CD8-positive, alpha-beta memory T cell (primary cell): ENCODE results near the gene POMT1. TPM values are rescaled to one million over a fixed set of nuclear protein-coding genes. Genes with fewer than 3 reads are reported as not detected.

ENCODE experiments used
- CTCF ChIA-PET: fragments of 350-600 bp; sonication (Branson Sonifier 250); formaldehyde crosslinking; loops from one replicate; lab custom pipeline; 2021; ENCODE audit warnings: antibody characterized with exemption; lab: Charles Lee
- POLR2A ChIA-PET: fragments of 350-600 bp; sonication (Branson Sonifier 250); formaldehyde crosslinking; loops from one replicate; lab custom pipeline; 2021; ENCODE audit warnings: antibody characterized with exemption; lab: Charles Lee
- DNase-seq, 5 donors: peaks; one replicate each; pipeline versions ENCODE4 v3.0.0 to v3.0.0-alpha.2; 2020 to 2022; ENCODE audit warnings: mixed read lengths in 1 of 5
- H3K27ac ChIP-seq: one replicate; pipeline ENCODE4 v1.7.0; 2013; ENCODE audit warnings: low read depth, mild to moderate bottlenecking, low read length, moderate library complexity
- H3K27me3 ChIP-seq: 2 replicates; pipeline ENCODE4 v1.7.0; 2013; ENCODE audit warnings: low read length, mild to moderate bottlenecking; ENCODE audit not compliant: insufficient read depth, poor library complexity, severe bottlenecking
- H3K36me3 ChIP-seq: 2 replicates; pipeline ENCODE4 v1.7.0; 2013; ENCODE audit warnings: mild to moderate bottlenecking, low read length, moderate library complexity; ENCODE audit not compliant: insufficient read depth
- H3K4me1 ChIP-seq: 2 replicates; pipeline ENCODE4 v1.7.0; 2013; ENCODE audit warnings: mild to moderate bottlenecking, low read length, moderate library complexity; ENCODE audit not compliant: insufficient read depth
- H3K4me3 ChIP-seq: 2 replicates; pipeline ENCODE4 v1.7.0; 2013; ENCODE audit warnings: mild to moderate bottlenecking, low read length
- H3K9me3 ChIP-seq: 2 replicates; pipeline ENCODE4 v1.7.0; 2013; ENCODE audit warnings: mild to moderate bottlenecking, low read length
- H3K27ac Mint-ChIP-seq, 8 donors: one replicate each; pipeline ENCODE4 v1.8.0; 2020 to 2021; ENCODE audit warnings: mixed read lengths in 8 of 8, mild to moderate bottlenecking in 6 of 8, inconsistent platforms in 3 of 8, moderate library complexity in 3 of 8
- H3K27me3 Mint-ChIP-seq, 2 donors: one replicate each; pipeline ENCODE4 v1.8.0; 2020 to 2021; ENCODE audit warnings: mixed read lengths in 2 of 2, mild to moderate bottlenecking in 1 of 2, moderate library complexity in 1 of 2
- H3K36me3 Mint-ChIP-seq, 3 donors: one replicate each; pipeline ENCODE4 v1.8.0; 2020 to 2021; ENCODE audit warnings: mixed read lengths in 3 of 3, inconsistent platforms in 1 of 3, mild to moderate bottlenecking in 1 of 3
- H3K4me1 Mint-ChIP-seq, 3 donors: one replicate each; pipeline ENCODE4 v1.8.0; 2020 to 2021; ENCODE audit warnings: mixed read lengths in 3 of 3, inconsistent platforms in 1 of 3, mild to moderate bottlenecking in 1 of 3
- H3K4me3 Mint-ChIP-seq, 7 donors: one replicate each; pipeline ENCODE4 v1.8.0; 2020 to 2021; ENCODE audit warnings: mixed read lengths in 7 of 7, mild to moderate bottlenecking in 6 of 7, moderate library complexity in 4 of 7, inconsistent platforms in 2 of 7
- H3K9me3 Mint-ChIP-seq, 5 donors: one replicate each; pipeline ENCODE4 v1.8.0; 2020 to 2022; ENCODE audit warnings: mixed read lengths in 5 of 5, mild to moderate bottlenecking in 3 of 5, moderate library complexity in 2 of 5, inconsistent platforms in 1 of 5
- polyA plus RNA-seq: library from polyadenylated mRNA; unstranded; fragments of 300-500 nt; fragmentation: Illumina TruSeq; gene quantifications from one replicate; pipeline ENCODE4 v1.2.3, GENCODE V29; 2021
- total RNA-seq, 2 experiments: library from RNA; stranded (reverse); gene quantifications; one replicate each; pipeline ENCODE4 v1.2.3, GENCODE V29; 2021

The POMT1 gene
- total and polyA plus RNA-seq, 3 experiments from 2014 or later: 18.4 to 35.3 (median 31.6) TPM

DNA sequence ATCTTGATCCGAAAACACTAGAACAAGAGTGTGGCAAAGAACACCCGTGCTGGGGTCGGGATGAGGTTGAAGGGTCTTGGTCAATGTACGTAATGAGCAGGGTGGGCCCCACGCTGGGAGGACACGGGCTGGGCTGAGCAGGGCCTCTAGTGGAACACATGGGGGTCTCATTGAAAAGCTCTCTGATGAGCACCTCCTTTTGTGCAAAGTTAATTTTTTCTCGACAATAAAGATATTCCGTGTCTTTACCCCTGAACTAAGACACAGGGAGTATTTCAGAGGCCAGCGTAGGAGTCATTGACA, 20.3 kb downstream of the POMT1 start:
- no peaks in the 10 kb centered on the region for H3K9me3 Mint-ChIP-seq
- H3K36me3 Mint-ChIP-seq: peaks cover 0 to 96% (median 24%) of the 10 kb centered on the region in 3 donors
- Histone ChIP-seq H3K27ac (no peak overlapping the region), H3K9me3 (no peaks in the 10 kb centered on the region), H3K36me3 (peaks cover 48% of the 10 kb centered on the region), H3K4me1 (no peaks in the 10 kb centered on the region), H3K27me3 (no peaks in the 10 kb centered on the region), H3K4me3 (no peak overlapping the region)
- no peak overlapping the region for H3K4me3 Mint-ChIP-seq
- DNase-seq: no peak
- ChIA-PET POLR2A (no interaction called here), CTCF (interaction anchor here (1.2 kb wide), 1 partner anchor 12 kb away, joined by 5 read pairs; no protein-coding TSS in a partner anchor)
- peak overlapping the region in 1 of 8 donors; percentile 46 for H3K27ac Mint-ChIP-seq
- H3K27me3 Mint-ChIP-seq: no peaks in the 10 kb centered on the region
- H3K4me1 Mint-ChIP-seq: peaks cover under 1 to 2% (median 2%) of the 10 kb centered on the region in 3 donors

DNA sequence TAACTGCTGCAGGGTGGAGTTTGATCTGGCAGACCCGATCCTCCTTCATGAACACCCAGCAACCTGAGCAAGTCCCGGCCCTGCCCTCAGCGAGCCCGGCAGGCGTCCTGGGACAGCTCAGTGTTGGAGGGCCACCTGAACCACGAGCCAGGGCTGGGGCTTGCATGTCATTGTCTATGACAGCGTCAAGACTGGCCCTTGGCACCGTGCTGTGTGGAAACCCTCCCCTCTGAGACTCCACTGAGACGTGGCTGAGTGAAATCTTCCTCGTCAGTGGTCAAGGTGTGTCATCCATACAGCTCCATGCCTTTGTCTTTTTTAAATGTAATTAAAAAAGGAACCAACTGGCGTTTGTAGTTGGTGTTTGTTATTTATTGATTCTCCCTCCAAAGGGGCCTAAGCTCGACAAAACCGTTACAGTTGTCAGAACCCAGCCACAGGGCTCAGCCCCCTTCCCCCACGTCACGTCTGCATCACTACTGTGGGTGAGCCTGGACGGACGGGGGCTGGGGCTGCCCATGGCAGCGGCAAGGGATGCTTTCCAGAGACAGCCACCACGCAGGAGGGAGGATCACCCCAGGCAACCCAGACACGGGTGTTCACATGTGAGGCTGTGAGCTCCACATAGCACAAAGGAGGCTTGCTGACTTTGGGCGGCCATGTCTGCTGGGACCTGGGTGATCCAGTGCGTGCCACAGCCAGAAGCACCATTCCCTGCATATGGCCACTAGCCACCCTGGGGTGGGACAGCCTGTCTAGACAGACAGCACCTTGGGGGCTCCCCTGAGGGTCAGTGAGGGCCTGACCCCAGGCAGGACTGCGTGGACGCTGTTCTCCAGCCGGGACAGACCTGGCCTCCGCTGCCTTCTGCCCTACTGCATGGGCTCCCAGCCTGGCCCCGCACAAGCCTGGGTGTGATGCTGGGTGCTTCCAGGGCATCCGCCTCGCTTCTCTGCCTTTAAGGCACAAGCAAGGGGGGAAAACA, 21.0 kb downstream of the POMT1 start:
- Mint-ChIP-seq H3K4me3 (no peak overlapping the region), H3K27ac (no peak overlapping the region), H3K27me3 (no peaks in the 10 kb centered on the region), H3K4me1 (peaks cover 6 to 9% (median 8%) of the 10 kb centered on the region in 3 donors), H3K9me3 (no peaks in the 10 kb centered on the region), H3K36me3 (peaks cover 0 to 96% (median 24%) of the 10 kb centered on the region in 3 donors)
- CTCF ChIA-PET: interaction anchor here (1.2 kb wide), 1 partner anchor 11 kb away, joined by 5 read pairs; no protein-coding TSS in a partner anchor
- H3K4me1 ChIP-seq: no peaks in the 10 kb centered on the region
- POLR2A ChIA-PET: no interaction called here
- H3K9me3 ChIP-seq: no peaks in the 10 kb centered on the region
- no peaks in the 10 kb centered on the region for H3K27me3 ChIP-seq
- H3K27ac ChIP-seq: no peak overlapping the region
- H3K36me3 ChIP-seq: peaks cover 45% of the 10 kb centered on the region
- no peak for DNase-seq
- no peak overlapping the region for H3K4me3 ChIP-seq

GRCh38 chr9:131524665-131525315, 22.1 kb downstream of the POMT1 start:
- Histone ChIP-seq H3K27me3 (no peaks in the 10 kb centered on the region), H3K4me1 (peaks cover 4% of the 10 kb centered on the region), H3K27ac (no peak overlapping the region), H3K4me3 (no peak overlapping the region), H3K9me3 (no peaks in the 10 kb centered on the region), H3K36me3 (peaks cover 34% of the 10 kb centered on the region)
- Mint-ChIP-seq H3K4me1 (peaks cover 10 to 14% (median 12%) of the 10 kb centered on the region in 3 donors), H3K27ac (peak overlapping the region in 4 of 8 donors; percentile 12 to 85 (median 64)), H3K27me3 (no peaks in the 10 kb centered on the region), H3K4me3 (peak overlapping the region in 1 of 7 donors; percentile 56), H3K36me3 (peaks cover 0 to 95% (median 16%) of the 10 kb centered on the region in 3 donors), H3K9me3 (no peaks in the 10 kb centered on the region)
- ChIA-PET POLR2A (no interaction called here), CTCF (no interaction called here)
- DNase-seq: no peak

GRCh38 chr9:131525643-131526565, 23.2 kb downstream of the POMT1 start:
- Histone ChIP-seq H3K9me3 (no peaks in the 10 kb centered on the region), H3K27me3 (no peaks in the 10 kb centered on the region), H3K4me3 (no peak overlapping the region), H3K36me3 (peaks cover 23% of the 10 kb centered on the region), H3K27ac (no peak overlapping the region), H3K4me1 (peaks cover 12% of the 10 kb centered on the region)
- no peak for DNase-seq
- Mint-ChIP-seq H3K4me3 (peak overlapping the region in 3 of 7 donors; percentile 37 to 75 (median 40)), H3K9me3 (no peaks in the 10 kb centered on the region), H3K27me3 (no peaks in the 10 kb centered on the region), H3K27ac (peak overlapping the region in 4 of 8 donors; percentile 36 to 93 (median 73)), H3K36me3 (peaks cover 0 to 88% (median 14%) of the 10 kb centered on the region in 3 donors), H3K4me1 (peaks cover 14 to 22% (median 16%) of the 10 kb centered on the region in 3 donors)
- POLR2A ChIA-PET: no interaction called here
- CTCF ChIA-PET: no interaction called here

GRCh38 chr9:131528186-131528585, 25.5 kb downstream of the POMT1 start:
- CTCF ChIA-PET: no interaction called here

DNA sequence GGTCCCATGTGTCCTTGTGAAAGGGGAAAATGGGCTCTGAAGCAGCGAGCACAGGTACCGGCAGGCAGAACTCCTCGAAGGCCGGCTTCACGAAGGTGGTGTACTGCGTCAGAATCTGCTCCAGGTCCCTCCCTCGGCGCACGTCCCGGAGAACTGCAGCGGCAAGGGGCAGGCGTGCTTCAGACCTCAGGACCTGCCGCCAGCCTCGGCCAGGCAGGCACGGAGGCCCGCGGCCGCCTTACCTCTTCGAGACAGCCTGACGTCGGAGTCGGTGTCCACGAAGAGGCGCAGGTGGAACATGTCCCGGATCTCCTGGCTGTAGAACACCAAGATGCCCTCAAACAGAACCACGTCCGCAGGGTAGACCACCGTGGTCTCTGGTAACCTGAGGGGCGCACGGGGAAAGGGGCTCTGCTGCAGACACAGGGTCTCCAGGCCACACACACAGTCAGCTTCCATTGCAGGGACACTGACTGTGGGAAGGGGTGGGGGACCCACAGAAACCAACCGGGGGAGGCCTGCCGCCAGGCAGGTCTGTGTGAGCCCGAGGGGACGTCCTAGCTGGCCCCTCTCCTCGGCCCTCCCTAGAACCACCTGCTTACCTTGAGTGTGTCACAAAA, 26.3 kb downstream of the POMT1 start:
- Mint-ChIP-seq H3K27ac (no peak overlapping the region), H3K27me3 (no peaks in the 10 kb centered on the region), H3K4me3 (peak overlapping the region; percentile 34 to 80 (median 65)), H3K36me3 (peaks cover 0 to 59% (median 8%) of the 10 kb centered on the region in 3 donors), H3K9me3 (peaks cover 0 to 2% (median 0%) of the 10 kb centered on the region in 5 donors), H3K4me1 (peaks cover 16 to 22% (median 17%) of the 10 kb centered on the region in 3 donors)
- peak in 1 of 5 donors; percentile 47 for DNase-seq
- no peaks in the 10 kb centered on the region for H3K9me3 ChIP-seq
- no peak overlapping the region for H3K4me3 ChIP-seq
- H3K36me3 ChIP-seq: peaks cover 10% of the 10 kb centered on the region
- H3K27ac ChIP-seq: no peak overlapping the region
- peaks cover 12% of the 10 kb centered on the region for H3K4me1 ChIP-seq
- no peaks in the 10 kb centered on the region for H3K27me3 ChIP-seq
- POLR2A ChIA-PET: no interaction called here
- CTCF ChIA-PET: no interaction called here

More at GRCh38 chr9:131528186-131528585, 25.5 kb downstream of the POMT1 start:
- peaks cover 0 to 2% (median 0%) of the 10 kb centered on the region in 5 donors for H3K9me3 Mint-ChIP-seq
- peaks cover 12% of the 10 kb centered on the region for H3K4me1 ChIP-seq
- peaks cover 10% of the 10 kb centered on the region for H3K36me3 ChIP-seq
- H3K4me3 Mint-ChIP-seq: peak overlapping the region; percentile 34 to 85 (median 44)
- no peak overlapping the region for H3K4me3 ChIP-seq
- peaks cover 0 to 67% (median 9%) of the 10 kb centered on the region in 3 donors for H3K36me3 Mint-ChIP-seq
- no peak for DNase-seq
- H3K27me3 ChIP-seq: no peaks in the 10 kb centered on the region
- POLR2A ChIA-PET: no interaction called here
- H3K27ac Mint-ChIP-seq: peak overlapping the region in 1 of 8 donors; percentile 50
- no peak overlapping the region for H3K27ac ChIP-seq
- no peaks in the 10 kb centered on the region for H3K9me3 ChIP-seq
- peaks cover 16 to 22% (median 17%) of the 10 kb centered on the region in 3 donors for H3K4me1 Mint-ChIP-seq
- no peaks in the 10 kb centered on the region for H3K27me3 Mint-ChIP-seq
